DOHH2 (cell line): Measurements from ENCODE around the gene COX11.

Experiments used
- H3F3A ChIP-seq: fragments of 200-600 bp; sonication (generic), shearing (Covaris generic); 2 replicates; pipeline ENCODE4 v1.6.0; 2016; ENCODE audit warnings: antibody characterized with exemption, mild to moderate bottlenecking; ENCODE audit not compliant: control insufficient read depth, insufficient read depth
- H3K27ac ChIP-seq: fragments of 200-600 bp; sonication (generic); 2 replicates; pipeline ENCODE4 v1.5.1; 2014; ENCODE audit warnings: low read depth, mild to moderate bottlenecking, low read length, moderate library complexity
- H3K27me3 ChIP-seq: fragments of 200-600 bp; sonication (generic); 2 replicates; pipeline ENCODE4 v1.6.1; 2014; ENCODE audit warnings: mild to moderate bottlenecking, low read length, mixed read lengths; ENCODE audit not compliant: control insufficient read depth
- H3K36me3 ChIP-seq: fragments of 200-600 bp; sonication (generic); 2 replicates; pipeline ENCODE4 v1.6.1; 2014; ENCODE audit warnings: mild to moderate bottlenecking, low read length, moderate library complexity, mixed read lengths; ENCODE audit not compliant: control insufficient read depth
- H3K4me1 ChIP-seq: fragments of 200-600 bp; sonication (generic); 2 replicates; pipeline ENCODE4 v1.6.1; 2014; ENCODE audit warnings: mild to moderate bottlenecking, low read length, mixed read lengths; ENCODE audit not compliant: control insufficient read depth
- H3K4me2 ChIP-seq: fragments of 200-600 bp; sonication (generic); 2 replicates; pipeline ENCODE4 v1.6.0; 2014; ENCODE audit warnings: mild to moderate bottlenecking, low read length, moderate library complexity
- H3K4me3 ChIP-seq: fragments of 200-600 bp; sonication (generic); 2 replicates; pipeline ENCODE4 v1.5.1; 2014; ENCODE audit warnings: mild to moderate bottlenecking, low read length, mixed read lengths
- H3K79me2 ChIP-seq: fragments of 200-600 bp; sonication (generic); 2 replicates; pipeline ENCODE4 v1.6.1; 2014; ENCODE audit warnings: mild to moderate bottlenecking, low read length, mixed read lengths; ENCODE audit not compliant: control insufficient read depth
- H3K9me2 ChIP-seq: fragments of 200-600 bp; sonication (generic); replicated peaks from 2 replicates; pipeline ENCODE4 v1.6.1; 2014; ENCODE audit warnings: mild to moderate bottlenecking, low read length, mixed read lengths; ENCODE audit not compliant: control insufficient read depth
- H3K9me3 ChIP-seq: fragments of 200-600 bp; sonication (generic); 2 replicates; pipeline ENCODE4 v1.6.1; 2014; ENCODE audit warnings: antibody characterized with exemption, low read length, mixed read lengths; ENCODE audit not compliant: control insufficient read depth, insufficient read depth
- H4K20me1 ChIP-seq: fragments of 200-600 bp; sonication (generic); 2 replicates; pipeline ENCODE4 v1.6.0; 2014; ENCODE audit warnings: low read depth, mild to moderate bottlenecking, antibody characterized with exemption, low read length, moderate library complexity; ENCODE audit not compliant: control insufficient read depth, insufficient read depth
- CTCF ChIP-seq: fragments of 200-600 bp; sonication (generic); IDR thresholded peaks from one replicate; pipeline ENCODE4 v1.5.1; 2014; ENCODE audit warnings: antibody characterized with exemption, mild to moderate bottlenecking, low read depth, low read length; ENCODE audit not compliant: poor library complexity, severe bottlenecking
- EZH2phosphoT487 ChIP-seq: fragments of 200-600 bp; sonication (generic); IDR thresholded peaks from 2 replicates; pipeline ENCODE4 v1.6.1; 2017; ENCODE audit warnings: borderline replicate concordance, mild to moderate bottlenecking, antibody characterized with exemption, low read length, moderate library complexity, mixed read lengths

Gene COX11

GRCh38 chr17:54991567-54991966 lies 23.1 kb upstream of the COX11 start:
- Histone ChIP-seq H3K27ac (no peak overlapping the region), H3K4me2 (no peak overlapping the region), H3K27me3 (no peaks in the 10 kb centered on the region), H3K4me3 (no peak overlapping the region), H3K4me1 (no peaks in the 10 kb centered on the region), H4K20me1 (no peaks in the 10 kb centered on the region), H3K36me3 (no peaks in the 10 kb centered on the region), H3F3A (no peaks in the 10 kb centered on the region), H3K79me2 (no peaks in the 10 kb centered on the region), H3K9me3 (no peaks in the 10 kb centered on the region), H3K9me2 (no peaks in the 10 kb centered on the region)
- no peak for TF ChIP-seq CTCF
- TF ChIP-seq EZH2phosphoT487: no peak

- H3K4me3 ChIP-seq: no peak overlapping the region
- H4K20me1 ChIP-seq: no peaks in the 10 kb centered on the region
- no peaks in the 10 kb centered on the region for H3F3A ChIP-seq
- no peak overlapping the region for H3K27ac ChIP-seq
- no peak for TF ChIP-seq CTCF
- TF ChIP-seq EZH2phosphoT487: no peak
- no peaks in the 10 kb centered on the region for H3K36me3 ChIP-seq
- no peaks in the 10 kb centered on the region for H3K27me3 ChIP-seq
- no peaks in the 10 kb centered on the region for H3K9me2 ChIP-seq
- H3K9me3 ChIP-seq: no peaks in the 10 kb centered on the region
- H3K79me2 ChIP-seq: no peaks in the 10 kb centered on the region
- no peak overlapping the region for H3K4me2 ChIP-seq
- no peaks in the 10 kb centered on the region for H3K4me1 ChIP-seq
These were observed 21.7 kb upstream of the COX11 start for GRCh38 chr17:54990118-54990517.

DNA sequence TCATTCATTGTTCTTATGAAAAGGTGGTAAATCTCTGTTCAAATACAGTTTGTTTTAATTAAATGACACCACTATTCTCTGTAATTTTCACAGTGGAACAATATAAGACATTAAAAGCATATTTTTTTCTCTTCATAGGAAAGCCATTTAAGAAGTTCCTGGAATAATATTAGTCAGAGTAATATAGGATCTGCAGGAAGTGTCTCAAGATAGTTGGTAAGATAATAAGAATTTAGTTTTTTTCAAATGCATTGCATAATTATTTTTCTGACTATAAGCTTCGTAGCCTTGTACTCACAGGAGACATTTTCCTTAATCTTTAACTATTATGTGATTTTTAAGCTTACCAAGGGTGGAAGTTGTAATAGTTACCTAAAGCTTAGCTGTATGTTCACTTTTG lies 17.0 kb upstream of the COX11 start:
- no peaks in the 10 kb centered on the region for H4K20me1 ChIP-seq
- H3K4me2 ChIP-seq: no peak overlapping the region
- H3K9me3 ChIP-seq: no peaks in the 10 kb centered on the region
- H3K4me3 ChIP-seq: no peak overlapping the region
- no peaks in the 10 kb centered on the region for H3F3A ChIP-seq
- no peaks in the 10 kb centered on the region for H3K79me2 ChIP-seq
- H3K27me3 ChIP-seq: no peaks in the 10 kb centered on the region
- H3K27ac ChIP-seq: no peak overlapping the region
- H3K4me1 ChIP-seq: no peaks in the 10 kb centered on the region
- H3K36me3 ChIP-seq: no peaks in the 10 kb centered on the region
- no peaks in the 10 kb centered on the region for H3K9me2 ChIP-seq
- TF ChIP-seq CTCF (no peak), EZH2phosphoT487 (no peak)

- H3K4me3 ChIP-seq: no peak overlapping the region
- no peak overlapping the region for H3K27ac ChIP-seq
- H3K4me1 ChIP-seq: no peaks in the 10 kb centered on the region
- no peaks in the 10 kb centered on the region for H3K36me3 ChIP-seq
- TF ChIP-seq EZH2phosphoT487 (no peak), CTCF (no peak)
- no peaks in the 10 kb centered on the region for H3K9me3 ChIP-seq
- H3K79me2 ChIP-seq: peaks cover 3% of the 10 kb centered on the region; the same call in 1 of the 2 replicates
- H3K27me3 ChIP-seq: no peaks in the 10 kb centered on the region
- no peak overlapping the region for H3K4me2 ChIP-seq
- H4K20me1 ChIP-seq: no peaks in the 10 kb centered on the region
- H3F3A ChIP-seq: no peaks in the 10 kb centered on the region
- H3K9me2 ChIP-seq: no peaks in the 10 kb centered on the region
These were observed 14.8 kb upstream of the COX11 start for GRCh38 chr17:54983260-54983659.
